Hepatic stellate cell (primary cell): ENCODE data around the gene ADCY5.

Source experiments
- DNase-seq: peaks from one replicate; pipeline ENCODE4 v3.0.0; 2011; ENCODE audit warnings: low spot score

Gene ADCY5

GRCh38 chr3:123429362-123430125 lies 19.3 kb downstream of the ADCY5 start:
- DNase-seq: no peak

DNA sequence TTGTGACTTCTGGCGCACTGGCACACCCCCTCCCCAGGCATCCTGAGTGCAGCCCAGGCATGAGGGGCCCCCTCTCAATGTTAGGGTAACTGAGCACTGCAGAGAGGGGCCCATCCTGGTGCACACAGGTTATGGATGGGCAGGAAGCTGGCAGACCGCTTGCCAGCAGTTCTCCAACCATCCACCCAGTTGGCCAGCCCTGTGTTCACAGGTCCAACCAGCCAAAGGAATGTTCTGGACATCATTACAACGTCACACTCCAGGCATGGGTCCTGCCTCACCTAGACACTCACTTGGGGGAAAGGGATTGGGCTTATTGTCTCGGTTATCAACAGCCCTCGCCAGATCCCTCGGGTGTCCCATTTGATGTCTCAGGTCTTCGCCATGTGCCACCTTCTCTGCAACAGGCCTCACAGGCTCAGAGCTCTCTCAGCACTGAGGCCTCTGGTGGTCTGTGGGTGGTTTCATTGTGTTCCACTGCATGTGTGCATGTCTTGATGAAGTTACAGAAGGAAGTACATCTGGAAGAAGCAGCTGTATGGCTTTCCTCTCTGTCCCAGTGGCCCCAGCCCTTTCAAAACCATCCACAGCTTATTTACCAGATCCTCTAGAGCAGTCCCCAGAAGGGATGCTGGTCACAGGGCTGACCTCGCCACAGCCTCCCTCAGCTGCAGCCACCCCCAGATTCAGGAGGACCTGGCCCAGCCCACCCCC lies 23.7 kb downstream of the ADCY5 start:
- DNase-seq: no peak

- no peak for DNase-seq
Observed at GRCh38 chr3:123424321-123424998, 24.4 kb downstream of the ADCY5 start.

- DNase-seq: no peak
Observed at GRCh38 chr3:123423806-123424205, 25.1 kb downstream of the ADCY5 start.

- no peak for DNase-seq
Observed at GRCh38 chr3:123423031-123423430, 25.9 kb downstream of the ADCY5 start.

DNA sequence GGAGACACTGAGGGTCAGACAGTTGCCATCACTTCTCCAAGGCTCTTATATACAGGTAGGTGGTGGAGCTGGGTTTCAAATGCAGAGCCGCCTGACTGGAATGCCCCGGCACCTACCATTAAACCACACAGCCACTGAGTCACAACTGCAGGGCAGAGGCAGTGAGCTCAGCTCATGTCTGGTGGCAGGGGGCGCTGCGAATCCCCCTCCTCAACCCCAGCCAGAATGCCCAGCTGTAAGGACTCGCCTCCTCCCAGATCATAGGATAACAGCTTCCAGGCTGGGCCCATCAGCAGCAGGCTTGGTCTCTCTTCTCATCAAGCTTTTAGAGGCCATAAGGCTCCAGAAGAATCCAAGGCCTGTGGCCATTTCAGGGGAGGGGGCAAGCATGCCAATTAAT lies 26.4 kb downstream of the ADCY5 start:
- no peak for DNase-seq

- no peak for DNase-seq
Observed at GRCh38 chr3:123421353-123422174, 27.3 kb downstream of the ADCY5 start.

DNA sequence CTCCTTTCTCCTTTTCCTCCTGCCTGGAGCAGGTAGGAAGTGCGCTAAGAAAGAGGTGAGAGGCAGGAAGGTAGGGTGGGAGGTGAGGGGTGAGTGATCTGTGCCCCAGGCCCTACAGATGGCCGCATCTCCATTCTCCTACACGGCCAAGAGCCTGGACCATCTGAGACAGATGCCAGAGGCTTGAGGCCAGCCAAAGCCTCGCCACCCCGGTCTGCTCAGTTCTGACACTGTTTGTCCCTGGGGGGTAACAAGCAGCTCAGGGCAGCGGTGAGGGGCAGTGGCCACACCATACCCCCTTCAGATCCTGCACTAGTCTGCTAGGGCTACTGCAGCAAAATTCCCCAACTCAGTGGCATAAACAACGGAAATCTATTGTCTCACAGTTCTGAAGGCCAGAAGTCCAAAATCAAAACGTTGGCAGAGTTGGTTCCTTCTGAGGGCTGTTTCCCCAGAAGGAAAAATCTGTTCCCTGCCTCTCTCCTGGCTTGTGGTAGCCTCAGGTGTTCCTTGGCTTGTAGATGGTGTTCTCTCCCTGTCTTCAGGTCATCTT lies 28.4 kb downstream of the ADCY5 start:
- no peak for DNase-seq

- DNase-seq: no peak
Observed at GRCh38 chr3:123419850-123420297, 29.0 kb downstream of the ADCY5 start.

- no peak for DNase-seq
Observed at GRCh38 chr3:123419181-123419849, 29.6 kb downstream of the ADCY5 start.

DNA sequence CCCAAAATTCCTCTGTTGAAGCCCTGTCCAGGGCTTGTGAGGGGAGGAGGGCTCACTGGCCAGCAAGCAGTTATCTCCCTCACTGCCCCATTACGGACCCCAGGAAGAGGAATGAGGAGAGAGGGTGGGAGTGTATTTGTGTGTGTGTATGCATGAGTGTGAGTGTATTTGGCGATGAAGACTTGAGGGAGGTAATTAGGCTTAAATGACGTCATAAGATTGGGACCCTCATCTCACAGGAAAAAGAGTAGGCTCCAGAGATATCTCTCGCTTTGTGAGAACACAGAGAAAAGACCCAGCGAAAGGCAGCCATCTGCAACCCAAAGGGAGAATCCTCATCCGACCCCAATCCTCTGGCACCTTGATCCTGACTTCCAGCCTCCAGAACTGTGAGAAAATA lies 32.2 kb downstream of the ADCY5 start:
- no peak for DNase-seq

DNA sequence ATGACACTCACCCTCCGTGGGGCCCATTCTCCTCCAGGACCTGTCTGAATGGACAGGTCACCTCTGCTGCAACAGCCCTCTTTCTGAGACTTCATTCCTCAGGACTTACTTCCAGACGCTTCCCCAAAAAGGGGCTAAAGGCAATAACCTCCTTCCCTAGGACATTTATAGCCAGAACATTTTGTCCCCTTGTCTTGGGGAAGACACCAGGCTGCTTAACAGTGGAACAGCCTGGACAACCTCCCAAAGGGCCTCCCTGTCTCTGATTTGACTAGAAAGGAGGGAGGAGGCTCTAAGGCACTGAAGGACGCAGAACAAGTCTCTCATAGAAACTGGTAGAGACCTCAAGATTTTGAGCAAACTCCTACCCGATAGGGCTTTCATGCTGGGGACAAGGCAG lies 32.7 kb downstream of the ADCY5 start:
- no peak for DNase-seq

DNA sequence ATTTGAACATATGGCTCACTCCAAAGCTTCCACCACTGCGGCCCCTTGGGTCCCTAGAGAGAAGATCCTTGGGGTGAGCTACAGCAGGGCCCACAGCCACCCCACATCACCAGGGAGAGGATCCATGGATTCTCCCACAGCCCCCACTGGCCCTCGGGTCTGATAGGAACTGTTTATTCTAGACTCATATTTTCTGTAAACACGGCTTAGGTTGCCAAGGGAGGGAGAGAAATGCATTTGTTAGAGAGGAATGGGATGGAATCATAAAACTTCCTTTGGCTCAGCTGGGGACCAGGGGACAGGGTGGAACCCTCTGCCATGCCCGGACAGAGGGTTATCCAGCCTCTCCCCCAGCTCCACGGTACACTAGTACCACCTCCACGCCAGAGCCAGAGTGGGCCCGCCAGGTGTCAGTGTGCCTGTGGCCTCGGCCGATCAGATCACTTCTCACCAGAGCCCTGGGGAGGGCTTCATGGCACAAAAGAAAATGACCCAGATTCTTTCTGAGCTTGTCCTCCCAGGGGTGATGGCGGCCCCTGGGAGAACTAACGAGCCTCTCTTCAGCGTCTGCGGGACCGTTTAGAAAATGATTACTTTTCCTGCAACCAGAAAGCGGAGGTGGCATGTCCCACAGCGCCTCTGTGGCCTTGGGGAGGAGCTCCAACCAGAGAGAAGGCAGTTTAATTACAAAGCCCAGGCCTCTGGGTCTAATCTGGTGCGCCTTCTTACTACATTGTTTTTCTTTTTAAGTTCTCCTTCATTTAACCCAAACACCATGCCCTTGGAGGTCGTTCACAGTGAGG lies 33.7 kb downstream of the ADCY5 start:
- no peak for DNase-seq

DNA sequence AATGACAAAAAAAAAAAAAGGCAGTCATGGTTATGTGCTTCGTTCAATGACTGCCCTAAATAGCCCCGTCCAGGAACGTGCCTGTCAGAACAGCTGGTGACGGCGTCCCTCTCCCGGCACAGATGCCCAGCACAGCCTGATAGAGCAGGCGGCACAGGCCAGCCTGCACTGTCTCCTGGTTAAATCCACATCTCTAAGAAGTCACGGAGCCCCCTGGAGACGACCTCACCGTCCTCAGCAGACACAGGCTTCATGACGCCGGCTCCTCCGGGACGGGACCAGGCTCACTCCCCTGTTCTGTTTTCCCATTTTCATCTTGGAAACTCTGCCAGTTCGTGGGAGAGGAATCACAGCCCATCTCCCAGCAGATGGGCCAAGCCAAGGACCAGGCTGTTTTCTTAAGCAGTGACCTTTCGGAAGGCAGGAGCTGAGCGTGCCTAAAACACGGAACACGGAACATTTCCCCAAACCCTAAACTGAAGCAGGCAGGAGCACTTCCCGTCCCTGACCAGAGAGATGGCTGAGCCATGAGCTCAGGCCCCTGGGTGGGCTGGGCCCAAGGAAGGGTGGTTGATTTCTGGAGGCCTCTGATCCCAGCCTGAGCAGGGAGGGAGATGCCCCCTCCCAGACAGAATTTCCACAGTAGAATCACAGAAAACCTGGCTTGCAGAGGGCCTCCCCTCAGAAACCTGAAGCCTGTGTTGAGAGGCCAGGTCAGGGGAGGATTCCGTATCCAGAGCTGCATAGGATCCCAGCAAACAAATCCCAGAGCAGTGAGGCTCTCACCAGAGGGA lies 35.9 kb downstream of the ADCY5 start:
- no peak for DNase-seq

DNA sequence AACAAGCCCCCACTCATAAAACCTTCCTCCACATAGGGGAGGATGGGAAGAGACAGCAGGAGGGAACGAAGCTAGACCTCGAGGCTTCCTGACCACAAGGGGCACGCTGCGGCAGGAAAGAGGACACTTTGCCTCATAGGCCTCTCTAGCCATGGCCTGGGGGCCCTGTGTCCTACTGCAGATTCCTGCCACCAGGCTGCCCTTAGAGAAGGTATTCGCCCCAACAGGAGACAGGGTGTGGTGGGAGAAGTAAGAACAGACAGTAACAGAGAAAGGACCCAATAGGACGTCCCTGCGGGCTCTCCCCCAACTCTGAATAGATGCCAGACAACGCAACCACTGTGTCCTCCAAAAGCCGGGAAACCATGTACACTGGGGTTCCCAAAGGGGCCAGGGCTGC lies 36.8 kb downstream of the ADCY5 start:
- DNase-seq: no peak

DNA sequence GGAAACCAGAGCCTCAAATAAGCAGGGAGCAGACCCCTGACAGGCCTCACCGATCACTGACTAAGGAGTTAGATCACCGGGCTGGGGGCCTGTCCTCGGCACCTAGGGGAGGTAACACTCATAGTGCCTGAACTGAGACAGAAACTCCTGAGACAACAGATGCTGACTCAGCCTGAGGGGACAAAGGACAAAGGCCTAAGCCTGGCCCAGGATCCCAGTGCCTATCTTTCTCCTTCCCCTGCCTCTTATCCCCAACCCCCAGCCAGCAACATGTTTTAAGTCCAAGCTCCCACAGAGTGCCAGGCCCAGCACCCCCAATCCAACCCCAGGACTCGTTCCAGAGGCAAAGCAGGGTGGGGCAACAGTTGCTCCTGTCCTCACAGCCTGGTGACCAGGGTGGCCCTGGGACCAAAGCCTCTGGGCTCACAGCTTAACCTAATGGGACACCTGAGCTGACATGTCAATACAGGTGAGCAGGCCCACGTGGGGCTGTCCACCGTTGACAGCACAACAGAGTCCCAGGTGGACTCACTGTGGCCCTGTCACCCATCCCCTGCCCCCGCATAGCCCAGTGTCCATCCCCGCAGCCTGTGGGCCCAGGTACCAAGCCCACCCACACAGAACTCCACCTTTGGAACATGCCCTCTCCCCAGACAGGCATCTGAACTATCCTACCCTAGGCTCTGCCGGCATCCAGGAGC lies 37.4 kb downstream of the ADCY5 start:
- no peak for DNase-seq

DNA sequence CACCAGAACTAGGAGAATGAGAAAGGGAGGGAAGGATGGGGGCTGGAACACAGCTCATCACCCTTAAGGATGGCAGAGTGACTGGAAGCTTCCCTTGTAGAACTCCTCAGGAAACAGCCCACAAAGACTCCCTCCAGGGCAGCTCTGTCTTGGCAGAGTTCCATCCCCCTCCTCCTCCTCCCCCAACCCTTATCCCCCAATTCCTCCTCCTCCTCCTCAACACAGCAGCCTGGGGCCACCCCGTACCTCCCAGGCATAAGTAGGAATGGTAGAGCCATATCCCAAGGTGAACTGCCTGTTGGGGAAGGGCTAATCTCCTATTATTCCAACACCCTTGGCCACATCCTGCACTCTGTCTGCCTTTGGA lies 38.8 kb downstream of the ADCY5 start:
- no peak for DNase-seq

GRCh38 chr3:123409443-123410148 lies 39.3 kb downstream of the ADCY5 start:
- no peak for DNase-seq
